Measurements from ENCODE around the gene PLAAT4.

GRCh38 chr11:63554877-63555223, 18.2 kb downstream of the PLAAT4 start:
- TF ChIP-seq CTCF (IDR thresholded peaks at IDR 0.05) (no peak), POLR2A (IDR thresholded peaks at IDR 0.05) (no peak)

Measured in ovary (tissue), 3 donors.